Colonic mucosa (tissue), 4 donors: ENCODE results near the gene RGS21. TPM values are rescaled to one million over a fixed set of nuclear protein-coding genes. Genes with fewer than 3 reads are reported as not detected.

Experiments
- DNase-seq: peaks from one replicate; pipeline ENCODE4 v3.0.0-alpha.2; 2020
- H3K27ac ChIP-seq: fragments of 200-600 bp; one replicate; pipeline ENCODE4 v1.8.0; 2021
- H3K27me3 ChIP-seq: fragments of 200-600 bp; one replicate; pipeline ENCODE4 v1.8.0; 2021
- H3K36me3 ChIP-seq: fragments of 200-600 bp; one replicate; pipeline ENCODE4 v1.8.0; 2021
- H3K4me1 ChIP-seq: fragments of 200-600 bp; one replicate; pipeline ENCODE4 v1.8.0; 2021; ENCODE audit warnings: mild to moderate bottlenecking
- H3K4me3 ChIP-seq: fragments of 200-600 bp; one replicate; pipeline ENCODE4 v1.8.0; 2021
- H3K9ac ChIP-seq, 2 donors: one replicate each; pipeline ENCODE4 v1.7.0; 2013; ENCODE audit warnings: control low read depth in 2 of 2, low read depth in 2 of 2, low read length in 2 of 2
- H3K9me3 ChIP-seq: fragments of 200-600 bp; one replicate; pipeline ENCODE4 v1.8.0; 2021
- intact Hi-C: fragments of 100-400 bp; cut with DNase I; formaldehyde crosslinking; loops from one replicate; pipeline ENCODE4 v1.14.1; 2022
- total RNA-seq, 2 donors: library from RNA; stranded (reverse); fragmentation: NEBNext Ultra II Directional in 1 of 2; extraction: Animal tissue kit (Norgen Biotek cat#: 25700) in 1 of 2; gene quantifications; one replicate each; pipeline ENCODE4 v1.2.1, GENCODE V29; 2021
- TF ChIP-seq, protein P1 (sequence below): fragments of 200-600 bp; IDR thresholded peaks from one replicate; pipeline ENCODE4 v1.8.0; 2022; ENCODE audit warnings: antibody characterized with exemption, mild to moderate bottlenecking
- donor health status: healthy.
- donor health status: DM: no; HTN: no; CAD: no.
- donor health status: DM: no; HTN: no; CAD: no.

The RGS21 gene
- total RNA-seq, 2 donors from 2014 or later = not detected

DNA sequence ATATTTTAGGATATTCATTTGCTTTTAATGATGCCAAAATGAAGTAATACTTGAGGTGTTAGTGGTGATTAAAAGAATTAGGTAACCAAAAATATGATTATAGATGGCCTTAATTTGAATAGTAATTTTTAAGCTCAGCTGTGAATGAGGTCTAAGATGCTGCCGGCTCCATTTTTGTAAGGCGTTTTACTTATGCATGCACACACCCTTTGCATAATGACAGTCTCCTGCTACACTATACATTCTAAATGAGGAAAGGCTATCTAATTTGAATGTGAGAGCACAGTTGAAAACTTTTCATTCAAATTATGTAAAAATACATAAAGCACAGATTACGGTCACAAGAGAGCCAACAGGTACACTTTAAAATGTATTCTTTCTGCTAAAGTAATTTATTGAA is 41.6 kb downstream of the RGS21 start:
- TF ChIP-seq, protein P1, sequence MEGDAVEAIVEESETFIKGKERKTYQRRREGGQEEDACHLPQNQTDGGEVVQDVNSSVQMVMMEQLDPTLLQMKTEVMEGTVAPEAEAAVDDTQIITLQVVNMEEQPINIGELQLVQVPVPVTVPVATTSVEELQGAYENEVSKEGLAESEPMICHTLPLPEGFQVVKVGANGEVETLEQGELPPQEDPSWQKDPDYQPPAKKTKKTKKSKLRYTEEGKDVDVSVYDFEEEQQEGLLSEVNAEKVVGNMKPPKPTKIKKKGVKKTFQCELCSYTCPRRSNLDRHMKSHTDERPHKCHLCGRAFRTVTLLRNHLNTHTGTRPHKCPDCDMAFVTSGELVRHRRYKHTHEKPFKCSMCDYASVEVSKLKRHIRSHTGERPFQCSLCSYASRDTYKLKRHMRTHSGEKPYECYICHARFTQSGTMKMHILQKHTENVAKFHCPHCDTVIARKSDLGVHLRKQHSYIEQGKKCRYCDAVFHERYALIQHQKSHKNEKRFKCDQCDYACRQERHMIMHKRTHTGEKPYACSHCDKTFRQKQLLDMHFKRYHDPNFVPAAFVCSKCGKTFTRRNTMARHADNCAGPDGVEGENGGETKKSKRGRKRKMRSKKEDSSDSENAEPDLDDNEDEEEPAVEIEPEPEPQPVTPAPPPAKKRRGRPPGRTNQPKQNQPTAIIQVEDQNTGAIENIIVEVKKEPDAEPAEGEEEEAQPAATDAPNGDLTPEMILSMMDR = no peak
- no peak overlapping the region for H3K9ac ChIP-seq
- no peak for DNase-seq
- H3K4me3 ChIP-seq = no peak overlapping the region
- H3K9me3 ChIP-seq = no peaks in the 10 kb centered on the region
- H3K27me3 ChIP-seq = no peaks in the 10 kb centered on the region
- intact Hi-C loops = no loop called here
- no peak overlapping the region for H3K27ac ChIP-seq
- no peaks in the 10 kb centered on the region for H3K4me1 ChIP-seq
- H3K36me3 ChIP-seq = no peaks in the 10 kb centered on the region

DNA sequence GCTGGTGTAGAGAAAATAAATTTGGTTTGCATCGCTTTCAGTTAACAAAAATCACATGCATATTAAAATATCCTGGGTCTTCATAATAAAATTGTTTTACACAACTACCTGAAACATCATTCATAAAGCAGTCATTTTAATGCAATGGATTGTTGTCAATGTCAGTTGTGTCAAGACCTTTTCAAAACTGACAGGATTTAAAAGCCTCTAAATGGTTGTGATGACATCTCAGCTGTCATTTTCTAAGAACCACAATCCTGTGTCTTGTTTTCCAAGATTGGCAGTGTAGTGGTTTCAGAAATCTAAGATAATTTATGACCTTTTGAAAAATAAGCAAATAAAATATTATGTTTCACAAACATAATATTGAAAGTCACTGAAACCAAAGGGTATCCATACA is 42.0 kb downstream of the RGS21 start:
- no peak overlapping the region for H3K27ac ChIP-seq
- no peak for DNase-seq
- TF ChIP-seq, protein P1 = no peak

DNA sequence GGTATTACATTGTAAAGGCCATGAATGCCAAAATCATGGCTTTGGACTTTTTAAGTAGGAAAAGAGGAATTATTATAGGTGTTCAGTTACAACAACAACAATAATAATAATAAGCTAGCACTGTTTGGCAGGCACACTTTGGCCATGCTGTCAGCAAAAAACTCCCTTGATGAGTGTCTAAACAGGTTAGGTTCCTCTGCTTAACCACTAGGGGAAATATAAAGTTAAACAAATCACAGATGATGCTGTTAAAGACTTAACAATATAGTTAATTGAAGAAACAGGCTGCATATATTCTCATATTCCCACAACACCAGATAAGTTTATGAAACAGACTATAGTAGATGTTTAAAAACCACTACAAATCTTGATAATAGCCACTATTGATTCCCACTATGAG is 46.4 kb downstream of the RGS21 start:
- H3K27ac ChIP-seq = no peak overlapping the region
- no peak overlapping the region for H3K9ac ChIP-seq
- H3K4me3 ChIP-seq = no peak overlapping the region
- no peaks in the 10 kb centered on the region for H3K4me1 ChIP-seq
- H3K36me3 ChIP-seq = no peaks in the 10 kb centered on the region
- H3K9me3 ChIP-seq = no peaks in the 10 kb centered on the region
- intact Hi-C loops = no loop called here
- TF ChIP-seq, protein P1 = no peak
- H3K27me3 ChIP-seq = no peaks in the 10 kb centered on the region
- no peak for DNase-seq

More for the DNA sequence above, 42.0 kb downstream of the RGS21 start:
- Histone ChIP-seq H3K4me1 (no peaks in the 10 kb centered on the region), H3K4me3 (no peak overlapping the region), H3K36me3 (no peaks in the 10 kb centered on the region), H3K27me3 (no peaks in the 10 kb centered on the region), H3K9me3 (no peaks in the 10 kb centered on the region), H3K9ac (no peak overlapping the region)
- intact Hi-C loops = no loop called here

DNA sequence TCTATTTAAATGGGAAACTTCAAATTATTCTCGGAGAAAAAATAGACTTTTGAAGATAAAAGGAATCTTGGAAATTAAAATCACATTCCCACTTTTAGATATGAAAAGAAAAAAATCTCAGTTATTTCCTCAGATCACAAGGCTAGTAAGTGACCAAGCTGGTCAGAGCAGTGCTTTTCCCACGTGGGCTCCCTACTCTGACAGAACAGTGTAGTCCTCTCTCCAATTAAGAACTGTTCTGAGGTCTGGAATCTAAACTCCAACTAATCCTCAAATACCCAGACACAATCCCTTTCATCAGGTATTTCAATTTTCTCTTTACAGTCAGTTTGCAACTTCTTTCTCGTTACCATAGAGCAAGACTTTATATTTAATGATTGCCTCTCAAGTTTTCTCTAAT is 50.6 kb downstream of the RGS21 start:
- no peak for DNase-seq
- H3K9ac ChIP-seq = no peak overlapping the region
- no peaks in the 10 kb centered on the region for H3K9me3 ChIP-seq
- no peaks in the 10 kb centered on the region for H3K4me1 ChIP-seq
- no peaks in the 10 kb centered on the region for H3K36me3 ChIP-seq
- H3K4me3 ChIP-seq = no peak overlapping the region
- no peak overlapping the region for H3K27ac ChIP-seq
- intact Hi-C loops = no loop called here
- no peaks in the 10 kb centered on the region for H3K27me3 ChIP-seq
- TF ChIP-seq, protein P1 = no peak

DNA sequence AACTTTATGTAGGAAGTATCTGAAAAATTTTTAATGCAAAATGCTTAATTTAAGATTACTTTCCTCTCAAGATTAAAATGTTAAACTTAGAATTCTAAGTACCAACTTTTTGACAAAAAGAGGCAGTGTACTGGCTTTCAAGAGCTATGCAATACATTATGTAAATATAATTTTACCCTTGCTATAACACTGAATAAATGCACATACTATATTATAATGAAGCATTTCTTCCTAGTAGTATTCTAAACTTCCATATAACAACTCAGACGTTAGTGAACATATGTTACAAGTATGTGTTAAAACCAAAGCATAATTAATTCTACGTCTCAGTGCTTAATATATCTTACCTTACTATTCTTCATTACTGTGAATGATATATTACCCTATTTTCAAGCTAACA is 58.5 kb downstream of the RGS21 start:
- Histone ChIP-seq H3K9me3 (no peaks in the 10 kb centered on the region), H3K4me1 (no peaks in the 10 kb centered on the region), H3K36me3 (no peaks in the 10 kb centered on the region), H3K27ac (no peak overlapping the region), H3K4me3 (no peak overlapping the region), H3K27me3 (no peaks in the 10 kb centered on the region), H3K9ac (no peak overlapping the region)
- DNase-seq = no peak
- TF ChIP-seq, protein P1 = no peak
- intact Hi-C loops = no loop called here

DNA sequence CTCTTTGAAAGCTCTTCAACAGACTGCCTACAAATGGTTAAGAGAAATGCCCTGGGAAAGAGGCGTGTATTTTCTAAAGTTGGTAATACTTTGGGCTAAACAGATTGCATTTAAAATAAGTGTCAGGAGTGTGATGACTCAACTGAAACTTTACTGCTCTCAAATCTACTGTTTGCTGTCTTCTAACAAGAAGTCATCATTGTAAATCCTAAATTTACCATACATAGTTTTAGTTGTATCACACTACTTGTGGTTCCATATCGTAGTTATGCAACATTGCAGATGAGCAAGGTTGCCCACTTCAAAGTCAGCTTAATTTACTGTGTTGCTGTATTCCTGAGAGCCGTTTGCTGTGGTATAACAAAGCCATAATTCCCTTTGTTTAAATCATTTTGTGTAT is 59.6 kb downstream of the RGS21 start:
- Histone ChIP-seq H3K27ac (no peak overlapping the region), H3K9me3 (no peaks in the 10 kb centered on the region), H3K4me3 (no peak overlapping the region), H3K27me3 (no peaks in the 10 kb centered on the region), H3K36me3 (no peaks in the 10 kb centered on the region), H3K4me1 (no peaks in the 10 kb centered on the region), H3K9ac (no peak overlapping the region)
- no peak for DNase-seq
- intact Hi-C loops = no loop called here
- TF ChIP-seq, protein P1 = no peak
